WI38 (cell line): Measurements from ENCODE around the gene CLK4.

Source experiments
- H3K4me3 ChIP-seq: 2 replicates; pipeline ENCODE4 v1.5.1; 2011; ENCODE audit warnings: low read depth, mild to moderate bottlenecking, control low read depth, low read length
- TF ChIP-seq, protein P1 (sequence below): IDR thresholded peaks from 2 replicates; pipeline ENCODE4 v1.5.1; 2012; ENCODE audit warnings: low read depth, mild to moderate bottlenecking, control low read depth, low read length

Gene CLK4

GRCh38 chr5:178624631-178625546 lies 2.0 kb downstream of the CLK4 start:
- TF ChIP-seq, protein P1, sequence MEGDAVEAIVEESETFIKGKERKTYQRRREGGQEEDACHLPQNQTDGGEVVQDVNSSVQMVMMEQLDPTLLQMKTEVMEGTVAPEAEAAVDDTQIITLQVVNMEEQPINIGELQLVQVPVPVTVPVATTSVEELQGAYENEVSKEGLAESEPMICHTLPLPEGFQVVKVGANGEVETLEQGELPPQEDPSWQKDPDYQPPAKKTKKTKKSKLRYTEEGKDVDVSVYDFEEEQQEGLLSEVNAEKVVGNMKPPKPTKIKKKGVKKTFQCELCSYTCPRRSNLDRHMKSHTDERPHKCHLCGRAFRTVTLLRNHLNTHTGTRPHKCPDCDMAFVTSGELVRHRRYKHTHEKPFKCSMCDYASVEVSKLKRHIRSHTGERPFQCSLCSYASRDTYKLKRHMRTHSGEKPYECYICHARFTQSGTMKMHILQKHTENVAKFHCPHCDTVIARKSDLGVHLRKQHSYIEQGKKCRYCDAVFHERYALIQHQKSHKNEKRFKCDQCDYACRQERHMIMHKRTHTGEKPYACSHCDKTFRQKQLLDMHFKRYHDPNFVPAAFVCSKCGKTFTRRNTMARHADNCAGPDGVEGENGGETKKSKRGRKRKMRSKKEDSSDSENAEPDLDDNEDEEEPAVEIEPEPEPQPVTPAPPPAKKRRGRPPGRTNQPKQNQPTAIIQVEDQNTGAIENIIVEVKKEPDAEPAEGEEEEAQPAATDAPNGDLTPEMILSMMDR: no peak
- peak overlapping the region; percentile 90 for H3K4me3 ChIP-seq

DNA sequence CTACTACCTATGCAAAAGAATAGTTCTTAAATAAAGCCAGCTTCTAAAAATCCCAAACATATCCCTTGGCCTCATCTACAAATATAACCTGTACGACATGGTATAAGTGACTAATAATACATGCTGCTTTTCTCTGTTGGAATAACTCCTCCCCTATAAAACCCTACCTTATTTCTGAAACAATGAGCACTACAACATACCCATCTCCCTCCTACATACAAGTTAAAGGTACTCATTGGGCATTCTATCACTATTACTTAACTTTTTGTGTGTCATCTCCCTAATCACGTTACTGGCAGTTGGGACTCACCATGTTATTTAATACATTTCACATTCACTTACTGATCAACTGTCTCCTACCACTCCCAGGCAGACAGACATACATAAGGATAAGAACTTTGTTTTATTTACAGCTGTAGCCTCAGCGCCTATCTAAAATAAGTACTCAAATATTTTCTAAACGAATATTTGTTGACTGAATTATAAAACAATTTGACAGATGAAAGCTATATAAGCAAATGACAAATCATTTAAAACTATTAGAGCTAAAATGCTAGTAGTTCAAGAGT lies 4.1 kb downstream of the CLK4 start:
- TF ChIP-seq, protein P1: no peak
- no peak overlapping the region for H3K4me3 ChIP-seq

GRCh38 chr5:178619390-178619789 lies 7.5 kb downstream of the CLK4 start:
- no peak overlapping the region for H3K4me3 ChIP-seq
- TF ChIP-seq, protein P1: no peak

DNA sequence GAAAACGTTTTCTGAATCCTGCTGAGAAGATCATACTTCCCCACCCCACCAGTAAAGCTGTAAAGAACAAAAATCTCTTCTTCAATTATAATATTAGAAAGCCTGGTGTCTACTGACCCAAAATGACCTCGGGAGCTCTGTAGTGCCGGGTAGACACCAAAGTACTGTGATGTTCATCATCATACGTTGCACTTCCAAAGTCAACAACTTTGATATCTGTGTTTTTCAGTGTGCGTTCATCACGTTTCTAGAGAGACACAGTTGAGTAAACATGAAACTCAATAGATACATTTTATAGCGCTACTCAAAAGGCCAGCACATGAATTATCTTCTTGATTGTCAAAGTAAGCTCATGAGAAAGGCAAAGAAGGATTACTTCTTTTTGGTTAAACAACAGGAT lies 14.6 kb downstream of the CLK4 start:
- TF ChIP-seq, protein P1: no peak

DNA sequence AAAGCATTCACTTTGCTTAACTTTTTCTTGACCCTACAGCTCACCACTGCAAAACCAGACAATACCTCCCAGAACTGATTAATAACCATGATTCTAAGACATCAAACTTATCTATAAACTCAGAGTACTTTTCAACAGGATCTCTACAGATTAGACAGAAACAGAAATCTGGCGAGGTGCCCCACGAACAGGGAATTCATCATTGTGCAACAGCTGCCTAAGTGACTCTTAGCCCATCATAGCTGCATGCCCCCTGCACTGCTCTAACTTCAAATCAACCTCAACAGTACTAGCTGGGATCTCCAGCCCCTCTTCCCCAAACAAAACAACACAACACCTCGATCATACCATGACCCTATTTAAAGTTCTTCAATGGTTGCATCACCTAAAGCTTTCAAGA lies 20.6 kb downstream of the CLK4 start:
- no peak overlapping the region for H3K4me3 ChIP-seq
- TF ChIP-seq, protein P1: no peak

More for the DNA sequence above, 14.6 kb downstream of the CLK4 start:
- H3K4me3 ChIP-seq: no peak overlapping the region

DNA sequence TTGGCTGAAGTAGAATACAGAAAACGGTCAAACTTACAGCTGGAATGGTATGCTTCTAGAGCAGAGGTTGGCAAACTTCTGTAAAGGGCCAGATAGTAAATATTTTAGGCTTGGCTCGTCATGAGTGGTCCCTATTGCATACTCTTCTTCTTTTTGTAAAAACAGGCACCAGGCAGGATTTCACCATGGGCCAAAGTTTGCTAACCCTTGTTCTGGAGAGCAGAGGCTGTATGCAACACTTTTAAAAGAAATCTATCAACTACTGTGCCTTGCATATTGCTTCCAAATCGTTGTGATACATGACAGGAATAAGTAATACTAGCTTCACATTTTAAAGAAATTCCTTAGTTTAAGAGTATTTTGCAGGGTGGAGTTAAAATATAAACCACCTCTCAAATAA lies 21.1 kb downstream of the CLK4 start:
- H3K4me3 ChIP-seq: no peak overlapping the region
- TF ChIP-seq, protein P1: no peak

- no peak overlapping the region for H3K4me3 ChIP-seq
- TF ChIP-seq, protein P1: no peak
These were observed 24.1 kb downstream of the CLK4 start for GRCh38 chr5:178602752-178603151.
